AG04449 (cell line): Measurements from ENCODE around the gene ACHE.
"Not testable (repeated sequence)": the region's sequence is repeated elsewhere in the genome, so short reads cannot be mapped to it uniquely, and the experiment has no call there.

ENCODE experiments used
- CTCF ChIA-PET: fragments of 350-600 bp; formaldehyde crosslinking; extraction: SDS; loops from one replicate; lab custom pipeline; 2021; ENCODE audit warnings: antibody characterized with exemption; lab: Yijun Ruan, JAX
- POLR2A ChIA-PET: fragments of 400-600, 350-600 bp; formaldehyde crosslinking; extraction: SDS; loops from one replicate; lab custom pipeline; 2020; ENCODE audit warnings: antibody characterized with exemption, inconsistent platforms; lab: Yijun Ruan, JAX
- DNase-seq: peaks from one replicate; pipeline ENCODE4 v3.0.0-alpha.2; 2010; ENCODE audit warnings: low read depth, low spot score
- H3K4me3 ChIP-seq: 2 replicates; pipeline ENCODE4 v1.5.1; 2011; ENCODE audit warnings: low read depth, mild to moderate bottlenecking, control low read depth, low read length
- CTCF ChIP-seq: IDR thresholded peaks from one replicate; pipeline ENCODE4 v1.5.1; 2011; ENCODE audit warnings: mild to moderate bottlenecking, moderate library complexity, low read length, control low read depth, inconsistent platforms; ENCODE audit not compliant: insufficient read depth; ENCODE audit errors: missing control alignments

The ACHE gene

GRCh38 chr7:100863406-100863950 lies 32.2 kb downstream of the ACHE start:
- no peak overlapping the region for H3K4me3 ChIP-seq
- no peak for TF ChIP-seq CTCF
- ChIA-PET POLR2A (interaction anchor here (1.9 kb wide), 1 partner anchor 158 kb away, joined by 5 read pairs; the partner anchor contains the start of gene POP7), CTCF (interaction anchor here (1.4 to 2.9 kb wide), 3 partner anchors 11 to 158 kb away, joined by 4 to 15 read pairs (median 4); partner anchors contain the start of gene SLC12A9)
- no peak for DNase-seq

GRCh38 chr7:100861616-100861985 lies 34.1 kb downstream of the ACHE start:
- no peak for TF ChIP-seq CTCF
- no peak overlapping the region for H3K4me3 ChIP-seq
- no peak for DNase-seq
- CTCF ChIA-PET = interaction anchor here (1.5 to 1.7 kb wide), 2 partner anchors 9 to 157 kb away, joined by 4 to 12 read pairs; partner anchors contain the start of gene SLC12A9
- POLR2A ChIA-PET = no interaction called here

DNA sequence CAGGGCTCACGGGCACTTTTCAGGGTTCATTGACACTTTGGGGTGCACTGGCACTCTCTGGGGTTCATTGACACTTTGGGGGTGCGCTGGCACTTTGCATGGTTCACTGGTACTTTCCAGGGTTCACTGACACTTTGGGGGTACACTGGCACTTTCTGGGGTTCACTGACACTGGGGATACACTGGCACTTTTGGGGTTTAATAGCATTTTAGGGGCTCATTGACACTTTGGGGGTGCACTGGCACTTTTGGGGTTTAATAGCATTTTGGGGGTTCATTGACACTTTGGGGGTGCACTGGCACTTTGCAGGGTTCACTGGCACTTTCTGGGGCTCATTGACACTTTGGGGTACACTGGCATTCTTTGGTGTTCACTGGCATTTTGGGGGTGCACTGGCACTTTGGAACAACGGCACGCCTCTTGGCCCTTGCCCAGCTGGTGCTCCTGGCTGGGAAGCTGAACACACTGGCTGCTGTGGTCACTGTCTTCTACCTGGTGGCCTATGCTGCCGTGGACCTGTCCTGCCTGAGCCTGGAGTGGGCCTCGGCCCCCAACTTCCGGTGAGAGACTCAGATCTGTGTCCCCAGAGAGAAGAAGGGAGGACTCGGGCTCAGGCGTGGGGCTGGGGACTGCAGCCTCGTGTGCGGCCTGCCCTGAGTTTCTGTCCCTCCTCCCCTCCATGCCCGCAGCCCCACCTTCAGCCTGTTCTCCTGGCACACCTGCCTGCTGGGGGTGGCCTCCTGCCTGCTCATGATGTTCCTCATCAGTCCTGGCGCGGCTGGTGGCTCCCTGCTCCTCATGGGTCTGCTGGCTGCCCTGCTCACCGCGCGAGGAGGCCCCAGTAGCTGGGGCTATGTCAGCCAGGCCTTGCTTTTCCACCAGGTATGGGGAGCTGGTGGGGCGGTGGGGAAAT lies 34.7 kb downstream of the ACHE start:
- no peak for DNase-seq
- ChIA-PET POLR2A (no interaction called here), CTCF (interaction anchor here (1.5 kb wide), 1 partner anchor 9 kb away, joined by 12 read pairs; the partner anchor contains the start of gene SLC12A9)
- no peak overlapping the region for H3K4me3 ChIP-seq
- no peak for TF ChIP-seq CTCF

- no peak overlapping the region for H3K4me3 ChIP-seq
- POLR2A ChIA-PET = no interaction called here
- no peak for TF ChIP-seq CTCF
- no peak for DNase-seq
- CTCF ChIA-PET = interaction anchor here (6.0 kb wide), 1 partner anchor 154 kb away, joined by 28 read pairs; the partner anchor contains the start of gene POP7
Observed at GRCh38 chr7:100859856-100860255, 35.8 kb downstream of the ACHE start.

DNA sequence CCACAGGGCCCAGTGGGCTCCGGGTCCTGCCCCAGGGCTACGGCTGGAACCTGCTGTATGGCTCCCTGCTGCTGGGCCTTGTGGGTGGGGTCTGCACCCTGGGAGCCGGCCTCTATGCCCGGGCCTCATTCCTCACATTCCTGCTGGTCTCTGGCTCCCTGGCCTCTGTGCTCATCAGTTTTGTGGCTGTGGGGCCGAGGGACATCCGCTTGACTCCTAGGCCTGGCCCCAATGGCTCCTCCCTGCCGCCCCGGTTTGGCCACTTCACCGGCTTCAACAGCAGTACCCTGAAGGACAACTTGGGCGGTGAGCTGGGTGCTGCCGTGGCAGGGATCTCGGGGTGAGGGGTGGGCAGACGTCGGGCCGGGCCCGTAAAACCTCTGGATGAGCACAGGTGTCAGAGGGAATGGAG lies 38.8 kb downstream of the ACHE start:
- TF ChIP-seq CTCF = no peak
- no peak for DNase-seq
- ChIA-PET POLR2A (no interaction called here), CTCF (interaction anchor here (1.4 to 6.0 kb wide), 2 partner anchors 151 to 297 kb away, joined by 4 to 28 read pairs; partner anchors contain the start of gene POP7)
- H3K4me3 ChIP-seq = no peak overlapping the region

DNA sequence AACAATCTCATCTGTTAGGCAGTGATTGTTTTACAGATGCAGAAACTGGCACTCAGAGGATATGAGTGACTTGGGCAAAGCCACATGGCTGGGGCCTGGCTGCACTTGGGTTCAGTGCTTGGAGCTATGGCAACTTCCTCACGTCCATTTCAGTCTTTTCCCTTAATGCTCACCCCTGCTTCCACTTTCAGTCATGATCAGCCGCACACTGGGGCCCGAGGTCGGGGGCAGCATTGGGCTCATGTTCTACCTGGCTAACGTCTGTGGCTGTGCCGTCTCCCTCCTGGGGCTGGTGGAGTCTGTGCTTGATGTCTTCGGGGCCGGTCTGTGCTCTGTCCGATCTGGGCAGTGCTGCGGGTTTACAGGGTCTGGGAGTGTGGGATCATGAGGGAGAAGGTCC lies 40.2 kb downstream of the ACHE start:
- TF ChIP-seq CTCF = no peak
- DNase-seq = no peak
- ChIA-PET CTCF (interaction anchor here (1.1 to 6.0 kb wide), 5 partner anchors 9 to 386 kb away, joined by 3 to 28 read pairs (median 5); partner anchors contain the start of genes EPO and POP7), POLR2A (no interaction called here)
- H3K4me3 ChIP-seq = no peak overlapping the region

- H3K4me3 ChIP-seq, POLR2A ChIA-PET, DNase-seq: not testable (repeated sequence)
- CTCF ChIA-PET = interaction anchor here (1.1 to 6.0 kb wide), 6 partner anchors 10 to 385 kb away, joined by 3 to 28 read pairs (median 5); partner anchors contain the start of genes EPO and POP7
Observed at GRCh38 chr7:100854899-100855298, 40.8 kb downstream of the ACHE start.
